ENCODE data around the gene PLA2G10. TPM values are rescaled to one million over a fixed set of nuclear protein-coding genes. Genes with fewer than 3 reads are reported as not detected.

The PLA2G10 gene
- total and polyA plus RNA-seq, 9 of the 15 experiments (the other 6 are each of a cell fraction or from before 2014, with no cell fraction given), result not detected

- TF ChIP-seq THAP12 (CRISPR knock-in tag; IDR thresholded peaks at IDR 0.05) (peak; percentile 89), BHLHE40 (IDR thresholded peaks at IDR 0.05; ENCODE audit: low read length) (peak; percentile 75), ESRRA (IDR thresholded peaks at IDR 0.05; ENCODE audit: borderline replicate concordance, low read depth) (peak; percentile 45; the same call in 1 of the 2 replicates), CXXC5 (CRISPR knock-in tag; IDR thresholded peaks at IDR 0.05) (peak; percentile 40), ZNF24 (IDR thresholded peaks at IDR 0.05) (0 out of 2 replicates have a peak, but pooled peaks have one; percentile 51), CBFA2T2 (conservative IDR thresholded peaks at IDR 0.05) (peak; percentile 12; the same call in 1 of the 2 replicates), FOXK2 (conservative IDR thresholded peaks at IDR 0.05 in 1 of 2, IDR thresholded peaks at IDR 0.05 in 1 of 2; ENCODE audit: low read depth in 2 of 2) (peak; percentile 68 to 74; a peak in 3 of 4 replicates), PKNOX1 (IDR thresholded peaks at IDR 0.05) (peak; percentile 68), RBFOX2 (IDR thresholded peaks at IDR 0.05; ENCODE audit: low read depth, low read length) (peak; percentile 97), ZNF280A (IDR thresholded peaks at IDR 0.05; ENCODE audit: low read depth, partially characterized antibody) (peak; percentile 5), GTF2F1 (IDR thresholded peaks at IDR 0.05; ENCODE audit: low read depth, low read length) (peak; percentile 66; the same call in 1 of the 2 replicates), UBTF (IDR thresholded peaks at IDR 0.05; ENCODE audit: borderline replicate concordance in 1 of 2, low read depth in 2 of 2, low read length in 2 of 2) (peak in 1 of 2 experiments; percentile 77; a peak in 2 of 4 replicates), ARNT (IDR thresholded peaks at IDR 0.05) (0 out of 4 replicates have a peak, but pooled peaks of 1 of the 2 experiments have one; percentile 24), EZH2 (IDR thresholded peaks at IDR 0.05; ENCODE audit: borderline replicate concordance, low read depth, low read length) (no peak), MEF2D (tag; conservative IDR thresholded peaks at IDR 0.05; ENCODE audit: low read depth) (no peak), MNT (conservative IDR thresholded peaks at IDR 0.05) (peak; percentile 82 to 92), POLR2G (IDR thresholded peaks at IDR 0.05; ENCODE audit: low read depth, low read length) (peak; percentile 97)
Observed at GRCh38 chr16:14632693-14633569, 61.2 kb downstream of the PLA2G10 start, which contains the start of gene BFAR (continued).
